Keratinocyte (primary cell): ENCODE data around the gene OASL. TPM values are rescaled to one million over a fixed set of nuclear protein-coding genes. Genes with fewer than 3 reads are reported as not detected.

Experiments used
- DNase-seq: peaks from one replicate; pipeline ENCODE4 v3.0.0-alpha.2; 2011; ENCODE audit warnings: low read depth, missing footprints, low spot score
- FAIRE-seq: peaks from 2 replicates; lab custom pipeline; 2011; peaks lifted over from hg19 to GRCh38; lab: Jason Lieb, UNC
- H2AFZ ChIP-seq: 2 replicates; pipeline ENCODE4 v1.6.0; 2012; ENCODE audit warnings: low read length, control low read depth, inconsistent platforms; ENCODE audit not compliant: control insufficient read depth
- H3K27ac ChIP-seq: 2 replicates; pipeline ENCODE4 v1.5.1; 2011; ENCODE audit warnings: low read length; ENCODE audit not compliant: control insufficient read depth, insufficient read depth
- H3K27me3 ChIP-seq: 3 replicates; pipeline ENCODE4 v1.6.0; 2011; ENCODE audit warnings: low read length; ENCODE audit not compliant: control insufficient read depth, insufficient read depth; ENCODE audit errors: extremely low read depth
- H3K36me3 ChIP-seq, 2 experiments: 2 replicates in 1 of 2; 3 replicates in 1 of 2; pipeline ENCODE4 v1.5.1; 2011; ENCODE audit warnings: low read length in 2 of 2, mild to moderate bottlenecking in 1 of 2; ENCODE audit not compliant: control insufficient read depth in 2 of 2, insufficient read depth in 2 of 2; ENCODE audit errors: extremely low read depth in 1 of 2
- H3K4me1 ChIP-seq: 3 replicates; pipeline ENCODE4 v1.5.1; 2011; ENCODE audit warnings: low read length; ENCODE audit not compliant: control insufficient read depth, insufficient read depth; ENCODE audit errors: extremely low read depth
- H3K4me2 ChIP-seq: 3 replicates; pipeline ENCODE4 v1.6.0; 2011; ENCODE audit warnings: low read depth, low read length; ENCODE audit not compliant: control insufficient read depth, insufficient read depth; ENCODE audit errors: extremely low read depth
- H3K4me3 ChIP-seq, 3 experiments: fragments of 200-600 bp in 1 of 3; sonication (generic) in 1 of 3; 2 replicates in 2 of 3; 3 replicates in 1 of 3; pipeline ENCODE4 v1.5.1; 2011 to 2016; ENCODE audit warnings: low read length in 3 of 3, mild to moderate bottlenecking in 3 of 3, control low read depth in 2 of 3, inconsistent platforms in 1 of 3, low read depth in 1 of 3, mixed read lengths in 1 of 3, mixed run types in 1 of 3, moderate library complexity in 1 of 3; ENCODE audit not compliant: control insufficient read depth in 2 of 3, insufficient read depth in 2 of 3; ENCODE audit errors: extremely low read depth in 1 of 3
- H3K79me2 ChIP-seq: 2 replicates; pipeline ENCODE4 v1.6.0; 2012; ENCODE audit warnings: low read length; ENCODE audit not compliant: control insufficient read depth, insufficient read depth
- H3K9ac ChIP-seq: 3 replicates; pipeline ENCODE4 v1.6.0; 2011; ENCODE audit warnings: low read length; ENCODE audit not compliant: control insufficient read depth, insufficient read depth; ENCODE audit errors: extremely low read depth
- H3K9me1 ChIP-seq: 3 replicates; pipeline ENCODE4 v1.6.0; 2011; ENCODE audit warnings: low read length; ENCODE audit not compliant: control insufficient read depth, insufficient read depth; ENCODE audit errors: extremely low read depth
- H3K9me3 ChIP-seq: 2 replicates; pipeline ENCODE4 v1.5.1; 2012; ENCODE audit warnings: low read depth, low read length; ENCODE audit not compliant: control insufficient read depth
- H4K20me1 ChIP-seq: 3 replicates; pipeline ENCODE4 v1.6.0; 2011; ENCODE audit warnings: low read length; ENCODE audit not compliant: control insufficient read depth, insufficient read depth; ENCODE audit errors: extremely low read depth
- EZH2 ChIP-seq: IDR thresholded peaks from one replicate; pipeline ENCODE4 v1.6.1; 2012; ENCODE audit warnings: inconsistent platforms, mild to moderate bottlenecking, low read length, moderate library complexity
- dilution Hi-C: fragments of 300-500 bp; cut with MboI; formaldehyde crosslinking; loops from one replicate; pipeline ENCODE4 v1.7.0; 2020; ENCODE audit warnings: low sequenced_read_pairs; ENCODE audit not compliant: extremely low pct_ligation_motif_present
- polyA plus RNA-seq, 5 experiments: library from polyadenylated mRNA; depleted of rRNA in 3 of 5; stranded (reverse) in 3 of 5; stranded (forward) in 1 of 5; unstranded in 1 of 5; fragments of >200 nt; gene quantifications; 1 replicate in 1 of 5; 2 replicates in 3 of 5; 3 replicates in 1 of 5; pipeline versions ENCODE4 v1.2.1 to v1.2.3, GENCODE V29; 2011 to 2012; ENCODE audit warnings: missing spikeins in 2 of 5, low read depth in 1 of 5, low replicate concordance in 1 of 5
- TF ChIP-seq, protein P1 (sequence below), 3 experiments: IDR thresholded peaks in 1 of 3; conservative IDR thresholded peaks in 1 of 3; optimal IDR thresholded peaks in 1 of 3; 2 replicates in 2 of 3; 3 replicates in 1 of 3; pipeline versions ENCODE3 to v1.5.1; 2011; ENCODE audit warnings: low read length in 3 of 3, mild to moderate bottlenecking in 3 of 3, moderate library complexity in 2 of 3, control low read depth in 1 of 3, inconsistent platforms in 1 of 3; ENCODE audit not compliant: insufficient read depth in 2 of 3; ENCODE audit errors: extremely low read depth in 1 of 3

OASL gene
- polyA plus RNA-seq, 1 donor (not counting 4 experiments of a cell fraction or from before 2014, with no cell fraction given), result 3.6 TPM

DNA sequence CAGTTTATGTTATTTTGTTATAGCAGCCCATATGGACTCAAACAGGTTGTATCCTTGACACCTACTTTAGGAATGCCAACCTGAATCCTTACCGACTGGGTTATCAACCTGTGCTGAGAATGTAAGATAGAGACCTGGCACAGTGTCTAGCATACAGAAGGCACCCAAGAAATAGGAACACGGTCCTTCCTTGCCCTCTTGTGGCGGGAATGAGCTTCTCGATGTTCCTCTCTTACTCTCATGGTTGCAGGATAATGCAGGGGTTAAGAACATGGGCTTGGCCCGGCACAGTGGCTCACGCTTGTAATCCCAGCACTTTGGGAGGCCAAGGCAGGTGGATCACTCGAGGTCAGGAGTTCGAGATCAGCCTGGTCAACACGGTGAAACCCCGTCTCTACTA lies 29.3 kb downstream of the OASL start:
- Histone ChIP-seq H3K9ac (no peak overlapping the region), H3K4me1 (no peaks in the 10 kb centered on the region), H3K36me3 (peaks cover 28 to 32% of the 10 kb centered on the region in 2 experiments), H3K4me2 (no peak overlapping the region), H3K27ac (no peak overlapping the region), H2AFZ (no peak overlapping the region), H4K20me1 (no peaks in the 10 kb centered on the region), H3K79me2 (peaks cover 1% of the 10 kb centered on the region), H3K9me3 (no peaks in the 10 kb centered on the region), H3K4me3 (no peak overlapping the region), H3K27me3 (no peaks in the 10 kb centered on the region), H3K9me1 (no peaks in the 10 kb centered on the region)
- FAIRE-seq (no peak), DNase-seq (no peak)
- dilution Hi-C loops, result no loop called here
- TF ChIP-seq, protein P1, sequence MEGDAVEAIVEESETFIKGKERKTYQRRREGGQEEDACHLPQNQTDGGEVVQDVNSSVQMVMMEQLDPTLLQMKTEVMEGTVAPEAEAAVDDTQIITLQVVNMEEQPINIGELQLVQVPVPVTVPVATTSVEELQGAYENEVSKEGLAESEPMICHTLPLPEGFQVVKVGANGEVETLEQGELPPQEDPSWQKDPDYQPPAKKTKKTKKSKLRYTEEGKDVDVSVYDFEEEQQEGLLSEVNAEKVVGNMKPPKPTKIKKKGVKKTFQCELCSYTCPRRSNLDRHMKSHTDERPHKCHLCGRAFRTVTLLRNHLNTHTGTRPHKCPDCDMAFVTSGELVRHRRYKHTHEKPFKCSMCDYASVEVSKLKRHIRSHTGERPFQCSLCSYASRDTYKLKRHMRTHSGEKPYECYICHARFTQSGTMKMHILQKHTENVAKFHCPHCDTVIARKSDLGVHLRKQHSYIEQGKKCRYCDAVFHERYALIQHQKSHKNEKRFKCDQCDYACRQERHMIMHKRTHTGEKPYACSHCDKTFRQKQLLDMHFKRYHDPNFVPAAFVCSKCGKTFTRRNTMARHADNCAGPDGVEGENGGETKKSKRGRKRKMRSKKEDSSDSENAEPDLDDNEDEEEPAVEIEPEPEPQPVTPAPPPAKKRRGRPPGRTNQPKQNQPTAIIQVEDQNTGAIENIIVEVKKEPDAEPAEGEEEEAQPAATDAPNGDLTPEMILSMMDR (optimal IDR thresholded peaks at IDR 0.05 in 1 of 3, IDR thresholded peaks at IDR 0.05 in 1 of 3, conservative IDR thresholded peaks at IDR 0.05 in 1 of 3; ENCODE audit: extremely low read depth in 1 of 3, insufficient read depth in 2 of 3, low read length in 3 of 3), result peak; percentile 49 to 78 (median 66)
- no peak for TF ChIP-seq EZH2

DNA sequence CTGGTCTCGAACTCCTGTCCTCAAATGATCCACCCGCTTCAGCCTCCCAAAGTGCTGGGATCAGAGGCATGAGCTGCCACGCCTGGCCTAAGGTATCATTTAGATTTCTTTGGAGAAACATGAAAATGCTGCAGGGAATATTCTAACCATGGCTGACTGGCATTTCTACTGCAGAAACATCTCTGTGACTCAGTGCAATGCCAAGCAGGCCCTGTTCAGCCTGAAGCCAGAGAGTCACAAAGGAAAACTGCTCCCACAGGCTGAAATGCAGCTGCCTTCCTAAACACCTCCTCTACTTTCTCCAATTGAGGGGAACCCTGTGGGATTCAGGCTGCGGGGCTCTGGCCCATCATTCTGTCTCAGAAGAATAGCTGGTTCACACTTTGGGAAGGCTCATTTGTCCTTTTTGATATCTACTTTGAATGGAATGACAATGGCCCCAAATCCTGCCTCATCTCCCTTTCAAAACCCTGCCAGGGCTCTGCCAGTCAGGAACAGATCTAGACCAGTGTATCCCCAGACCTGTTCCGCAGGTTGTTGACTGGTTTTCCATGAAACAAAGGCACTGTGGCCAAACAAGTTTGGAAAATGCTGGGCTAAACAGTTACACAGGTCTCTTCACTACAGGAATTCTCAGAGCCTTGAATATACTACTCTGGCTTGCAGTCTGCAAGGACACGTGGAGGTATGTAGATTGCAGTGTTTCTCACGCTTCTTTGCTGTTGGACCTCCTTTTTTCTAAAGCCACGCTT lies 30.5 kb downstream of the OASL start:
- TF ChIP-seq, protein P1 (optimal IDR thresholded peaks at IDR 0.05 in 1 of 3, IDR thresholded peaks at IDR 0.05 in 1 of 3, conservative IDR thresholded peaks at IDR 0.05 in 1 of 3; ENCODE audit: extremely low read depth in 1 of 3, insufficient read depth in 2 of 3, low read length in 3 of 3), result no peak
- no peak for TF ChIP-seq EZH2
- no peak overlapping the region for H3K27ac ChIP-seq

More for the DNA sequence above, 30.5 kb downstream of the OASL start:
- no peak overlapping the region for H3K4me2 ChIP-seq
- H3K36me3 ChIP-seq, result peaks cover 34 to 39% of the 10 kb centered on the region in 2 experiments
- no peaks in the 10 kb centered on the region for H3K9me1 ChIP-seq
- no peaks in the 10 kb centered on the region for H4K20me1 ChIP-seq
- H2AFZ ChIP-seq, result no peak overlapping the region
- dilution Hi-C loops, result no loop called here
- no peaks in the 10 kb centered on the region for H3K79me2 ChIP-seq
- H3K9ac ChIP-seq, result no peak overlapping the region
- no peak for FAIRE-seq
- no peaks in the 10 kb centered on the region for H3K9me3 ChIP-seq
- no peaks in the 10 kb centered on the region for H3K4me1 ChIP-seq
- H3K27me3 ChIP-seq, result no peaks in the 10 kb centered on the region
- no peak for DNase-seq
- H3K4me3 ChIP-seq, result no peak overlapping the region
